ENCODE results near the gene MATR3.
A peak's percentile ranks its signal among the peaks of the same experiment; 100 is the strongest.
"Not testable (repeated sequence)": the region's sequence is repeated elsewhere in the genome, so short reads cannot be mapped to it uniquely, and the experiment has no call there.

Gene MATR3

GRCh38 chr5:139297439-139298133, 4.0 kb downstream of the MATR3 start:
- DNase-seq (ENCODE audit: low spot score), result no peak

GRCh38 chr5:139298242-139298641, 4.7 kb downstream of the MATR3 start:
- no peak for DNase-seq (ENCODE audit: low spot score)

GRCh38 chr5:139299486-139299885, 5.9 kb downstream of the MATR3 start:
- no peak for DNase-seq (ENCODE audit: low spot score)

- no peak for DNase-seq (ENCODE audit: low spot score)
Observed at GRCh38 chr5:139301808-139302499, 8.4 kb downstream of the MATR3 start.

- DNase-seq (ENCODE audit: low spot score), result no peak
Observed at GRCh38 chr5:139304391-139305324, 11.1 kb downstream of the MATR3 start.

- no peak for DNase-seq (ENCODE audit: low spot score)
Observed at GRCh38 chr5:139306197-139306596, 12.7 kb downstream of the MATR3 start.

GRCh38 chr5:139306628-139307379, 13.3 kb downstream of the MATR3 start:
- DNase-seq (ENCODE audit: low spot score), result no peak

- DNase-seq (ENCODE audit: low spot score), result no peak
Observed at GRCh38 chr5:139308797-139309196, 15.3 kb downstream of the MATR3 start.

GRCh38 chr5:139310715-139311186, 17.2 kb downstream of the MATR3 start:
- DNase-seq (ENCODE audit: low spot score), result not testable (repeated sequence)

GRCh38 chr5:139312075-139312474, 18.5 kb downstream of the MATR3 start:
- DNase-seq (ENCODE audit: low spot score), result no peak

GRCh38 chr5:139314276-139314675, 20.7 kb downstream of the MATR3 start:
- DNase-seq (ENCODE audit: low spot score), result no peak

GRCh38 chr5:139315056-139315615, 21.6 kb downstream of the MATR3 start:
- DNase-seq (ENCODE audit: low spot score), result no peak

- no peak for DNase-seq (ENCODE audit: low spot score)
Observed at GRCh38 chr5:139335811-139336210, 42.3 kb downstream of the MATR3 start.

- no peak for DNase-seq (ENCODE audit: low spot score)
Observed at GRCh38 chr5:139340051-139340450, 46.5 kb downstream of the MATR3 start.

GRCh38 chr5:139341187-139341688, 47.7 kb downstream of the MATR3 start:
- no peak for DNase-seq (ENCODE audit: low spot score)

GRCh38 chr5:139341689-139342422, 48.3 kb downstream of the MATR3 start, which contains the start of gene PAIP2:
TSS of gene PAIP2 (plus strand) at chr5:139341854. CDS start at chr5:139363785, 21,931 bp downstream.
- peak; percentile 98 for DNase-seq (ENCODE audit: low spot score)

- DNase-seq (ENCODE audit: low spot score), result no peak
Observed at GRCh38 chr5:139342423-139342723, 48.8 kb downstream of the MATR3 start.

- no peak for DNase-seq (ENCODE audit: low spot score)
Observed at GRCh38 chr5:139343476-139343875, 49.9 kb downstream of the MATR3 start.

- no peak for DNase-seq (ENCODE audit: low spot score)
Observed at GRCh38 chr5:139344177-139344576, 50.6 kb downstream of the MATR3 start.

GRCh38 chr5:139345442-139345841, 51.9 kb downstream of the MATR3 start:
- DNase-seq (ENCODE audit: low spot score), result not testable (repeated sequence)
